ENCODE results near the gene HOXB3.
A peak's percentile ranks its signal among the peaks of the same experiment; 100 is the strongest.

DNA sequence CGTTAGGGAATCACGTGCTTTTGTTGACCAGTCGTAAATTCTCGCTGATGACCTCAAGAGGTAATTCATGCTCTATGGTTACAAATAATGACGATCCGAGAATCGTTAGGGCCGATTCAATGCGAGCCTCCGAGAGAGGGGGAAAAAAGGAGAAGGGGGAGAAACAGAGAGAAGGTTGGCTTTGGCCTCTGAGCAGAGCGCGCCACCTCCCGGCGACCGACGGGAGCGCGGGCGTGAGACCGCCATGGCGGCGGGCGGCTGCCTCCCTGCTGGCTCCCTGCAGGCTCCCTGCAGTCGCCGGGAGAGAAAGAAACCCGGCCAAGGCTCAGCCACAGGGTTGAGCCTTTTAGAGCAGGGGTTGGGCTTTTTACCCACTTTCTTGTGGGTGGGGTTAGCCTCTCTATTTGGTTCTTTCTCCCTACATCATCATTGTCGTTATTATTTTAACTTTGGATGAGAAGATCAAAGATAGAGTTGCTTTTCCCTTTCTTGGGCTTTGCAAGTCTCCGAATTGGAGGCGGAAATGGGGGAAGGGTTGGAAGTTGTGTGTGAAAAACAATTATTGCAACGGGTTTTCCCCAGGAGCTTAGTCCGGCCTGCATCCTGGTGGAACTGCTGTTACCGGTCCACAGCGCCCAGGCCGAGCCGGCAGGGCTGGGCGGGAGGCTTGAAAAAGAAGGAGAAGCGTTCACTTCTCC, 3.9 kb upstream of the HOXB3 start:
- TF ChIP-seq, protein P1, sequence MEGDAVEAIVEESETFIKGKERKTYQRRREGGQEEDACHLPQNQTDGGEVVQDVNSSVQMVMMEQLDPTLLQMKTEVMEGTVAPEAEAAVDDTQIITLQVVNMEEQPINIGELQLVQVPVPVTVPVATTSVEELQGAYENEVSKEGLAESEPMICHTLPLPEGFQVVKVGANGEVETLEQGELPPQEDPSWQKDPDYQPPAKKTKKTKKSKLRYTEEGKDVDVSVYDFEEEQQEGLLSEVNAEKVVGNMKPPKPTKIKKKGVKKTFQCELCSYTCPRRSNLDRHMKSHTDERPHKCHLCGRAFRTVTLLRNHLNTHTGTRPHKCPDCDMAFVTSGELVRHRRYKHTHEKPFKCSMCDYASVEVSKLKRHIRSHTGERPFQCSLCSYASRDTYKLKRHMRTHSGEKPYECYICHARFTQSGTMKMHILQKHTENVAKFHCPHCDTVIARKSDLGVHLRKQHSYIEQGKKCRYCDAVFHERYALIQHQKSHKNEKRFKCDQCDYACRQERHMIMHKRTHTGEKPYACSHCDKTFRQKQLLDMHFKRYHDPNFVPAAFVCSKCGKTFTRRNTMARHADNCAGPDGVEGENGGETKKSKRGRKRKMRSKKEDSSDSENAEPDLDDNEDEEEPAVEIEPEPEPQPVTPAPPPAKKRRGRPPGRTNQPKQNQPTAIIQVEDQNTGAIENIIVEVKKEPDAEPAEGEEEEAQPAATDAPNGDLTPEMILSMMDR (conservative IDR thresholded peaks at IDR 0.05 in 1 of 2, IDR thresholded peaks at IDR 0.05 in 1 of 2; ENCODE audit: extremely low read depth in 1 of 2, insufficient read depth in 1 of 2, low read depth in 1 of 2, low read length in 2 of 2), result peak; percentile 80 to 91
- TF ChIP-seq EZH2 (IDR thresholded peaks at IDR 0.05; ENCODE audit: borderline replicate concordance, low read length), result no peak

Measured in mammary epithelial cell (primary cell).